D721Med (cell line): ENCODE data around the gene CBR4.
A peak's percentile ranks its signal among the peaks of the same experiment; 100 is the strongest.

Source experiments
- DNase-seq: peaks from one replicate; pipeline ENCODE4 v3.0.0; 2011; ENCODE audit warnings: low spot score; ENCODE audit not compliant: insufficient read length
- FAIRE-seq: peaks from 2 replicates; lab custom pipeline; 2011; peaks lifted over from hg19 to GRCh38; lab: Jason Lieb, UNC
- CTCF ChIP-seq: IDR thresholded peaks from 2 replicates; pipeline ENCODE4 v1.5.1; 2012; ENCODE audit warnings: mild to moderate bottlenecking, control low read depth; ENCODE audit not compliant: insufficient read depth; ENCODE audit errors: missing control alignments

CBR4 gene

GRCh38 chr4:169010125-169011023 is at the start of gene CBR4:
TSS of gene CBR4 (minus strand) at chr4:169010255. CDS start at chr4:169010089, 166 bp downstream.
- FAIRE-seq (no peak), DNase-seq (peak; percentile 35)
- no peak for TF ChIP-seq CTCF

- FAIRE-seq (no peak), DNase-seq (no peak)
- no peak for TF ChIP-seq CTCF
Observed at GRCh38 chr4:169059306-169060211, 49.5 kb upstream of the CBR4 start.

- no peak for FAIRE-seq
- no peak for TF ChIP-seq CTCF
- no peak for DNase-seq
Observed at GRCh38 chr4:169058312-169058711, 48.3 kb upstream of the CBR4 start.

- no peak for FAIRE-seq
- no peak for DNase-seq
- TF ChIP-seq CTCF: no peak
Observed at GRCh38 chr4:169054879-169055278, 44.8 kb upstream of the CBR4 start.

GRCh38 chr4:169052594-169052945 is 42.5 kb upstream of the CBR4 start:
- DNase-seq (no peak), FAIRE-seq (no peak)
- no peak for TF ChIP-seq CTCF

GRCh38 chr4:169051761-169052593 is 41.9 kb upstream of the CBR4 start:
- FAIRE-seq: no peak
- no peak for TF ChIP-seq CTCF

More at GRCh38 chr4:169051761-169052593, 41.9 kb upstream of the CBR4 start:
- no peak for DNase-seq
